Calu3 (cell line): ENCODE results near the gene ZBTB16. TPM values are rescaled to one million over a fixed set of nuclear protein-coding genes. Genes with fewer than 3 reads are reported as not detected.

Source experiments
- BruUV-seq: library from RNA; stranded (reverse); fragments of 400-500 nt; replicated peaks from 2 replicates; lab custom pipeline; 2021; lab: Mats Ljungman, UMichigan
- CTCF ChIA-PET: fragments of 300-600 bp; sonication (Branson Sonifier 250); formaldehyde crosslinking; loops from one replicate; lab custom pipeline; 2022; ENCODE audit warnings: antibody characterized with exemption; lab: Charles Lee
- DNase-seq: peaks from one replicate; pipeline ENCODE4 v3.0.0; 2022
- H3K27ac Mint-ChIP-seq: one replicate; pipeline ENCODE4 v1.8.0; 2022; ENCODE audit warnings: mixed read lengths; ENCODE audit not compliant: unreplicated experiment
- H3K27me3 Mint-ChIP-seq: one replicate; pipeline ENCODE4 v1.8.0; 2022; ENCODE audit warnings: mixed read lengths; ENCODE audit not compliant: unreplicated experiment
- H3K36me3 Mint-ChIP-seq: one replicate; pipeline ENCODE4 v1.8.0; 2022; ENCODE audit warnings: mild to moderate bottlenecking, moderate library complexity, mixed read lengths; ENCODE audit not compliant: insufficient read depth, unreplicated experiment
- H3K4me1 Mint-ChIP-seq: one replicate; pipeline ENCODE4 v1.8.0; 2022; ENCODE audit warnings: mild to moderate bottlenecking, low read depth, mixed read lengths; ENCODE audit not compliant: unreplicated experiment
- H3K4me3 Mint-ChIP-seq: one replicate; pipeline ENCODE4 v1.8.0; 2022; ENCODE audit warnings: mild to moderate bottlenecking, low read depth, moderate library complexity, mixed read lengths; ENCODE audit not compliant: unreplicated experiment
- H3K9me3 Mint-ChIP-seq: one replicate; pipeline ENCODE4 v1.8.0; 2022; ENCODE audit warnings: low read depth, mixed read lengths; ENCODE audit not compliant: unreplicated experiment
- CTCF ChIP-seq: fragments of 200-600 bp; IDR thresholded peaks from one replicate; pipeline ENCODE4 v1.8.0; 2022; ENCODE audit warnings: antibody characterized with exemption; ENCODE audit not compliant: unreplicated experiment
- intact Hi-C: fragments of 100-400 bp; cut with micrococcal nuclease; formaldehyde crosslinking; loops from one replicate; pipeline ENCODE4 v1.10.0; 2022; ENCODE audit not compliant: unreplicated experiment
- total RNA-seq: library from RNA; stranded (reverse); gene quantifications from 2 replicates; pipeline ENCODE4 v1.2.3, GENCODE V29; 2022

Gene ZBTB16
- total RNA-seq, 1 experiment from 2014 or later, result not detected

- peaks cover 100% of the 10 kb centered on the region for H3K27me3 Mint-ChIP-seq
- no peak for DNase-seq
- H3K36me3 Mint-ChIP-seq, result no peaks in the 10 kb centered on the region
- intact Hi-C loops, result no loop called here
- no peak for TF ChIP-seq CTCF
- no TSS peak for BruUV-seq
- H3K27ac Mint-ChIP-seq, result no peak overlapping the region
- no peak overlapping the region for H3K4me3 Mint-ChIP-seq
- CTCF ChIA-PET, result no interaction called here
- no peaks in the 10 kb centered on the region for H3K4me1 Mint-ChIP-seq
- H3K9me3 Mint-ChIP-seq, result no peaks in the 10 kb centered on the region
Observed at GRCh38 chr11:114080219-114080618, 20.7 kb downstream of the ZBTB16 start.

GRCh38 chr11:114080769-114081168 lies 21.3 kb downstream of the ZBTB16 start:
- H3K4me1 Mint-ChIP-seq, result no peaks in the 10 kb centered on the region
- no peak for DNase-seq
- CTCF ChIA-PET, result no interaction called here
- H3K36me3 Mint-ChIP-seq, result no peaks in the 10 kb centered on the region
- H3K27ac Mint-ChIP-seq, result no peak overlapping the region
- H3K27me3 Mint-ChIP-seq, result peaks cover 100% of the 10 kb centered on the region
- intact Hi-C loops, result no loop called here
- no TSS peak for BruUV-seq
- H3K4me3 Mint-ChIP-seq, result no peak overlapping the region
- TF ChIP-seq CTCF, result no peak
- no peaks in the 10 kb centered on the region for H3K9me3 Mint-ChIP-seq

- Mint-ChIP-seq H3K27ac (no peak overlapping the region), H3K4me1 (no peaks in the 10 kb centered on the region), H3K4me3 (no peak overlapping the region), H3K27me3 (peaks cover 100% of the 10 kb centered on the region), H3K36me3 (no peaks in the 10 kb centered on the region), H3K9me3 (no peaks in the 10 kb centered on the region)
- no TSS peak for BruUV-seq
- CTCF ChIA-PET, result no interaction called here
- intact Hi-C loops, result no loop called here
- no peak for TF ChIP-seq CTCF
- no peak for DNase-seq
Observed at GRCh38 chr11:114081641-114082414, 22.3 kb downstream of the ZBTB16 start.

- BruUV-seq, result no TSS peak
- CTCF ChIA-PET, result no interaction called here
- Mint-ChIP-seq H3K27me3 (peaks cover 100% of the 10 kb centered on the region), H3K36me3 (no peaks in the 10 kb centered on the region), H3K9me3 (no peaks in the 10 kb centered on the region), H3K27ac (no peak overlapping the region), H3K4me1 (no peaks in the 10 kb centered on the region), H3K4me3 (no peak overlapping the region)
- no peak for DNase-seq
- intact Hi-C loops, result no loop called here
- no peak for TF ChIP-seq CTCF
Observed at GRCh38 chr11:114082415-114082748, 22.9 kb downstream of the ZBTB16 start.
